Retinal pigment epithelial cell (primary cell): ENCODE measurements around the gene ZNF473.
A peak's percentile ranks its signal among the peaks of the same experiment; 100 is the strongest.

ENCODE experiments used
- DNase-seq: peaks from one replicate; pipeline ENCODE4 v3.0.0-alpha.2; 2010; ENCODE audit warnings: low read depth
- H3K4me3 ChIP-seq: 2 replicates; pipeline ENCODE4 v1.5.1; 2011; ENCODE audit warnings: mild to moderate bottlenecking, low read length, control low read depth, moderate library complexity
- CTCF ChIP-seq: conservative IDR thresholded peaks from 2 replicates; pipeline ENCODE4 v1.5.1; 2011; ENCODE audit warnings: low read depth, low read length, control low read depth, inconsistent platforms

ZNF473 gene

DNA sequence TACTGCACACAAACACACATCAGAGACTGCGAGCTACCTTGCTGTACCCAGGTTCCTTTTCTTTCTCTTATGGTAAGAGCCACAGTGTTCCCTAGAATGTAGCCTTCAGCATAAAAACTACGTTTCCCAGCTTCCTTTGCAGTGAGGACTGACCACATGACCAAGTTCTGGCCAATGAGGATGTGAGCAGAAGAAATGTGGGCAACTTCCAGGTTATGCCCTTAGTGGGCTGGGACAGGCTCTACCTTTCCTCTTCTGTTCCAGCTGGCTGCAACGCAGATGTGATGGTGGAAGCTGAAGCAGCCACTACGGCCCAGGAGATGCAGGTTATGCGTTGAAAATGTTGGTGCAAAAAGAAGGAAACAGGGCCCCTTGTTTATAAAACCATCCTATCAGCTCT is 28.1 kb upstream of the ZNF473 start:
- no peak overlapping the region for H3K4me3 ChIP-seq
- DNase-seq: no peak
- no peak for TF ChIP-seq CTCF

GRCh38 chr19:49999371-50000010 is 26.3 kb upstream of the ZNF473 start:
- no peak for TF ChIP-seq CTCF
- no peak overlapping the region for H3K4me3 ChIP-seq
- DNase-seq: no peak

GRCh38 chr19:50000038-50000840 is 25.6 kb upstream of the ZNF473 start:
- no peak overlapping the region for H3K4me3 ChIP-seq
- TF ChIP-seq CTCF: no peak
- DNase-seq: no peak

DNA sequence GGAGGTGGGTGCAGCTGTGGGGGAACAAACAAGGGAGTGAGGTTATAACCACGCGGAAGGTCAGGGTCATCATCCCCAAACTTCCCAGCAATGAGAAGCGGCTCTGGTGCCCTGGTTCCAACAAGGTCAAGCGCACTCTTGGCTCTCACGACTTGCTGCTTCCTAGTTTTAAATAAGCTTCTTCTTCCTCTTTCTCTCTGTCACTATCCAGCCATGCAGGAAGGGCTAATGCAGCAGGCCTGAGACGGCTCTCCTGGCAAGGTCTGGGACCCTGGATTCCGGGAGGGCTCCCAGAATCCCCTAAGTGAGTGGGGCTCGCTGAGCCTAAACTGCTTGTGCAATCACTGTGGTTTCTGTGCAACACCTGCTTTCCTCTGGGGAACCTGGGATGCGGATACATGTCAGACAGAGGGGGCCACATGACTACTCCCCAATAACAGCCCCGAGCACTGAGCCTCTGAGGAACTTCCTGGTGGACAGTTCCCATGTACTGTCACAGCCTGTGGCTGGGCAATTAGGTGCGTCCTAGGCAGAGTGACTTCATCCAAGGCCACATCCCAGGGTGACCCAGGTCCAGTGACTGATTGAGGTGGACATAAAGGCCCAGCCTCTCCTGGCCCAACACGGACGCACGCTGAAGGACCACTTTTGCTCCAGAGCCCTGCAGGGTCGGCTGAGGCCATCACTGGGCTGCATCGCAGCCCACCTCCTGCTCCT is 24.8 kb upstream of the ZNF473 start:
- DNase-seq: no peak

DNA sequence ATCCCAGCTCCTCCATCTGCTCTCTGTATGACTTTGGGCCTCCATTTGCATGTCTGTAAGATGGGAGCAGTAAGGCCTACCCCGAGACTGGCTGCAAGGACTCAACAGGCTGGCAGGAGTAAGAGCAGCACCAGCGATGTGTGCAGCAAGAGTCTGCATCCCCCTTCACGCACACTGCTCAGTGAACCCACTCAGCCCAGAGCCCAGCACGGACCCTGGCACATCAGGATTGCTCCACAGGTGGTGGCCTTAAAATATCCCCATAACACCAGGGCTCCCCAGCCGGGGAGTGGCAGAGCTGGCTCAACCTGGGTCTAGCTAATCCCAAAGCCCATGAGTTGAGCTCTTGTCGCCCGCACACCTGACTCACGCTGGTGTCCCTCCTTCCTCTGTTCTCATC is 24.0 kb upstream of the ZNF473 start:
- no peak for TF ChIP-seq CTCF
- H3K4me3 ChIP-seq: no peak overlapping the region
- DNase-seq: no peak

More for the DNA sequence above, 24.8 kb upstream of the ZNF473 start:
- no peak for TF ChIP-seq CTCF
- no peak overlapping the region for H3K4me3 ChIP-seq

GRCh38 chr19:50002386-50002960 is 23.3 kb upstream of the ZNF473 start:
- peak; percentile 91 for DNase-seq
- H3K4me3 ChIP-seq: no peak overlapping the region
- no peak for TF ChIP-seq CTCF
